ENCODE measurements around the gene LYPLAL1.

GRCh38 chr1:219228058-219228419 is 54.4 kb downstream of the LYPLAL1 start:
- TF ChIP-seq CTCF (conservative IDR thresholded peaks at IDR 0.05; ENCODE audit: low read depth, low read length) (no peak), POLR2A (IDR thresholded peaks at IDR 0.05; ENCODE audit: low read depth, low read length) (no peak), RFX5 (IDR thresholded peaks at IDR 0.05; ENCODE audit: low read depth, low read length) (no peak), BHLHE40 (IDR thresholded peaks at IDR 0.05; ENCODE audit: low read depth, low read length) (no peak)

Measured in IMR-90 (cell line).